PC-9 (cell line): ENCODE results near the gene FKBP1A. TPM values are rescaled to one million over a fixed set of nuclear protein-coding genes. Genes with fewer than 3 reads are reported as not detected.
A peak's percentile ranks its signal among the peaks of the same experiment; 100 is the strongest.

Experiments
- BruUV-seq: library from RNA; stranded (reverse); fragments of 400-500 nt; replicated peaks from 2 replicates; lab custom pipeline; 2021; lab: Mats Ljungman, UMichigan
- CTCF ChIA-PET: fragments of 300-600 bp; sonication (Branson Sonifier 250); formaldehyde crosslinking; loops from one replicate; lab custom pipeline; 2022; ENCODE audit warnings: antibody characterized with exemption; lab: Charles Lee
- POLR2A ChIA-PET: fragments of 300-600 bp; sonication (Branson Sonifier 250); formaldehyde crosslinking; loops from one replicate; lab custom pipeline; 2022; ENCODE audit warnings: antibody characterized with exemption; ENCODE audit not compliant: unreplicated experiment; lab: Charles Lee
- DNase-seq, 2 experiments: peaks; one replicate each; pipeline versions ENCODE4 v3.0.0 to v3.0.0-alpha.2; 2015 to 2022; ENCODE audit warnings: mixed read lengths in 1 of 2
- H2AFZ ChIP-seq: fragments of 200-600 bp; sonication (generic); 2 replicates; pipeline ENCODE4 v1.8.1; 2017; ENCODE audit warnings: antibody characterized with exemption
- H3F3A ChIP-seq: fragments of 200-600 bp; sonication (generic); 2 replicates; pipeline ENCODE4 v1.8.1; 2017; ENCODE audit warnings: antibody characterized with exemption, mild to moderate bottlenecking, low read depth; ENCODE audit not compliant: insufficient read depth
- H3K27ac ChIP-seq: fragments of 200-600 bp; sonication (generic); 2 replicates; pipeline ENCODE4 v1.6.1; 2016; ENCODE audit warnings: mixed run types
- H3K27me3 ChIP-seq: fragments of 200-600 bp; sonication (generic); 2 replicates; pipeline ENCODE4 v1.6.1; 2016; ENCODE audit warnings: low read depth, mixed run types; ENCODE audit not compliant: insufficient read depth
- H3K36me3 ChIP-seq: fragments of 200-600 bp; sonication (generic); 2 replicates; pipeline ENCODE4 v1.6.1; 2016; ENCODE audit warnings: low read depth, mixed run types
- H3K4me1 ChIP-seq: fragments of 200-600 bp; sonication (generic); replicated peaks from 2 replicates; pipeline ENCODE4 v1.6.1; 2016; ENCODE audit warnings: mixed run types; ENCODE audit not compliant: insufficient read depth
- H3K4me2 ChIP-seq: fragments of 200-600 bp; sonication (generic); 2 replicates; pipeline ENCODE4 v1.6.1; 2017; ENCODE audit warnings: mixed run types
- H3K4me3 ChIP-seq: fragments of 200-600 bp; sonication (generic); 2 replicates; pipeline ENCODE4 v1.6.1; 2016; ENCODE audit warnings: mixed run types
- H3K79me2 ChIP-seq: fragments of 200-600 bp; sonication (generic); 2 replicates; pipeline ENCODE4 v1.6.1; 2017; ENCODE audit warnings: low read depth, mixed run types
- H3K9me2 ChIP-seq: fragments of 200-600 bp; sonication (generic); 2 replicates; pipeline ENCODE4 v1.8.1; 2017; ENCODE audit warnings: mild to moderate bottlenecking; ENCODE audit not compliant: insufficient read depth
- H3K9me3 ChIP-seq: fragments of 200-600 bp; sonication (generic); 2 replicates; pipeline ENCODE4 v1.8.1; 2016; ENCODE audit warnings: low read depth; ENCODE audit not compliant: insufficient read depth
- H4K20me1 ChIP-seq: fragments of 200-600 bp; sonication (generic); 2 replicates; pipeline ENCODE4 v1.8.1; 2017; ENCODE audit not compliant: insufficient read depth
- EZH2 ChIP-seq: fragments of 200-600 bp; sonication (generic); IDR thresholded peaks from 2 replicates; pipeline ENCODE4 v1.8.0; 2017; ENCODE audit warnings: antibody characterized with exemption, low read depth
- intact Hi-C: fragments of 100-400 bp; cut with micrococcal nuclease; formaldehyde crosslinking; loops from one replicate; pipeline ENCODE4 v1.10.0; 2022; ENCODE audit not compliant: unreplicated experiment
- total RNA-seq: library from RNA; stranded (reverse); gene quantifications from 2 replicates; pipeline ENCODE4 v1.2.3, GENCODE V29; 2021
- TF ChIP-seq, protein P1 (sequence below): fragments of 200-600 bp; sonication (generic); conservative IDR thresholded peaks from 2 replicates; pipeline ENCODE4 v1.6.1; 2017; ENCODE audit warnings: mixed run types, antibody characterized with exemption, mild to moderate bottlenecking, moderate library complexity

FKBP1A gene
- total RNA-seq, 1 experiment from 2014 or later, result 320 TPM

DNA sequence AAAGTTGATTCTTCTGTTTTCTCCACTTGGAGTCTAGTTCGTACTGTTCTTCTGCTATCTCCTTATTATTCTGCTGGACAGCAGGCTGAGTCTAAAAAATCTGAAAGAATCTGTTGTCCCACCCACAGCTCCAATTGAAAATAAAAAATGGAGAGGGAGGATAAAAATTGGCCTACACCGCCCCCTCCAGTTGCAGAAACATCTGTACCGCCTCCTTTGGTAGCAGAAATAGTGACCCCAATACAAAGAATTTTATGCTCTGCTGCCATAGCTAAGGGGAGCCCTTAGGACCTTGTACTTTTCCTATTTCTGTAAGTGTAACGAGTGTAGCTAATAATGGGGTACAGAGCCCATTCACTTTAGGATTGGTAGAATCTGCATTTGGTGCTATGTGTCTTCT is 4.9 kb upstream of the FKBP1A start:
- no peak for TF ChIP-seq EZH2
- TF ChIP-seq, protein P1, sequence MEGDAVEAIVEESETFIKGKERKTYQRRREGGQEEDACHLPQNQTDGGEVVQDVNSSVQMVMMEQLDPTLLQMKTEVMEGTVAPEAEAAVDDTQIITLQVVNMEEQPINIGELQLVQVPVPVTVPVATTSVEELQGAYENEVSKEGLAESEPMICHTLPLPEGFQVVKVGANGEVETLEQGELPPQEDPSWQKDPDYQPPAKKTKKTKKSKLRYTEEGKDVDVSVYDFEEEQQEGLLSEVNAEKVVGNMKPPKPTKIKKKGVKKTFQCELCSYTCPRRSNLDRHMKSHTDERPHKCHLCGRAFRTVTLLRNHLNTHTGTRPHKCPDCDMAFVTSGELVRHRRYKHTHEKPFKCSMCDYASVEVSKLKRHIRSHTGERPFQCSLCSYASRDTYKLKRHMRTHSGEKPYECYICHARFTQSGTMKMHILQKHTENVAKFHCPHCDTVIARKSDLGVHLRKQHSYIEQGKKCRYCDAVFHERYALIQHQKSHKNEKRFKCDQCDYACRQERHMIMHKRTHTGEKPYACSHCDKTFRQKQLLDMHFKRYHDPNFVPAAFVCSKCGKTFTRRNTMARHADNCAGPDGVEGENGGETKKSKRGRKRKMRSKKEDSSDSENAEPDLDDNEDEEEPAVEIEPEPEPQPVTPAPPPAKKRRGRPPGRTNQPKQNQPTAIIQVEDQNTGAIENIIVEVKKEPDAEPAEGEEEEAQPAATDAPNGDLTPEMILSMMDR, result no peak
- H3K4me3 ChIP-seq, result no peak overlapping the region
- H3K4me2 ChIP-seq, result no peak overlapping the region
- ChIA-PET POLR2A (no interaction called here), CTCF (no interaction called here)
- BruUV-seq, result no TSS peak
- peaks cover 5% of the 10 kb centered on the region; the same call in 1 of the 2 replicates for H3K79me2 ChIP-seq
- H3K9me2 ChIP-seq, result no peaks in the 10 kb centered on the region
- H3K9me3 ChIP-seq, result no peaks in the 10 kb centered on the region
- no peaks in the 10 kb centered on the region for H3K36me3 ChIP-seq
- DNase-seq, result no peak
- peaks cover 71% of the 10 kb centered on the region for H3K4me1 ChIP-seq
- H3K27ac ChIP-seq, result no peak overlapping the region
- intact Hi-C loops, result no loop called here
- H3K27me3 ChIP-seq, result no peaks in the 10 kb centered on the region
- no peak overlapping the region for H2AFZ ChIP-seq
- H4K20me1 ChIP-seq, result no peaks in the 10 kb centered on the region
- peaks cover 35% of the 10 kb centered on the region for H3F3A ChIP-seq

DNA sequence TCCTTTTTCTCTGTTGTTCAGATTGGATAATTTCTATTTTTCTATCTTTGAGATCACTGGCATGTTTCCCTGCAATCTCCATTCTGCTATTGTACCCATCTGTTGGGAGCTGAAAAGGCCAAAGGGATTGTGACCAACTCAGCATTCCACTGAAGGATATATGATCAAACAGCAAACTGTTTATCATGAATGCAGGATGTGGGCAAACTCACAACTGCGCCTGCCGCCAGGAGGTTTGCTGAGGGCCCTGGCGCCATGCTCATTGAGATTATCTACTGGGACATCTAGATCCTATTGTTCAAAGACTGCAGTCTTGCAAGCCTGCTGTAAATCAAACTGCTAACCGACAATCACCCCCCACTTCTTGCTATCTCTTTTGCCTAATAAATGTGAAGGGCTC is 3.8 kb upstream of the FKBP1A start:
- DNase-seq, result no peak
- H3K36me3 ChIP-seq, result no peaks in the 10 kb centered on the region
- no peaks in the 10 kb centered on the region for H3K9me2 ChIP-seq
- H3K4me2 ChIP-seq, result peak overlapping the region; percentile 9; the same call in 1 of the 2 replicates
- intact Hi-C loops, result no loop called here
- H2AFZ ChIP-seq, result no peak overlapping the region
- no peak for TF ChIP-seq EZH2
- TF ChIP-seq, protein P1, result no peak
- peaks cover 35% of the 10 kb centered on the region for H3F3A ChIP-seq
- no peak overlapping the region for H3K4me3 ChIP-seq
- no TSS peak for BruUV-seq
- peaks cover 5% of the 10 kb centered on the region; the same call in 1 of the 2 replicates for H4K20me1 ChIP-seq
- peaks cover 61% of the 10 kb centered on the region for H3K4me1 ChIP-seq
- CTCF ChIA-PET, result no interaction called here
- peaks cover 15% of the 10 kb centered on the region for H3K79me2 ChIP-seq
- H3K27ac ChIP-seq, result peak overlapping the region; percentile 19; the same call in 1 of the 2 replicates
- POLR2A ChIA-PET, result no interaction called here
- no peaks in the 10 kb centered on the region for H3K9me3 ChIP-seq
- no peaks in the 10 kb centered on the region for H3K27me3 ChIP-seq

DNA sequence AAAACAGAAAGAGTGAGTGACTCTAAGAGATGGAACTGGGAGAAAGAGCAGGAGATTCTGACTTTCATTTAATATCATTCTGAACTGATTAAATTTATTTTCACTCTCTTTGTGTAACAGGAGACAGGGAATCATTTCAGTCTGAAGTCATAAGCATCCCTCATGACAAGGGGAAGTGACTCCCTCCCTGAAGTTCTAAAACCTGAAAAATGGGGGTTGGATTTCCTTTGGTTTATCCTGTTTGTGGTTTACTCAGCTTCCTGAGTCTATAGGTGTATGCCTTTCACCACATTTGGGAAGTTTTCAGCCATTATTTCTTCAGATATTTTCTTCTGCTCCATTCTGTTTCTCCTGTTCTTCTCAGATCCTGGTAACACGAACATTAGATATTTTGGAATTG is 3.4 kb upstream of the FKBP1A start:
- H3K9me3 ChIP-seq, result no peaks in the 10 kb centered on the region
- no peak for TF ChIP-seq EZH2
- TF ChIP-seq, protein P1, result no peak
- no peak for DNase-seq
- no TSS peak for BruUV-seq
- no peaks in the 10 kb centered on the region for H3K36me3 ChIP-seq
- H3K4me1 ChIP-seq, result peaks cover 60% of the 10 kb centered on the region
- H2AFZ ChIP-seq, result 0 out of 2 replicates have a peak overlapping the region, but pooled peaks have one; percentile 7
- ChIA-PET CTCF (no interaction called here), POLR2A (no interaction called here)
- peaks cover 31% of the 10 kb centered on the region for H3F3A ChIP-seq
- peak overlapping the region; percentile 19; the same call in 1 of the 2 replicates for H3K27ac ChIP-seq
- intact Hi-C loops, result no loop called here
- H3K4me2 ChIP-seq, result peak overlapping the region; percentile 9; the same call in 1 of the 2 replicates
- no peak overlapping the region for H3K4me3 ChIP-seq
- H4K20me1 ChIP-seq, result peaks cover 9% of the 10 kb centered on the region
- H3K79me2 ChIP-seq, result peaks cover 19% of the 10 kb centered on the region
- H3K9me2 ChIP-seq, result no peaks in the 10 kb centered on the region
- H3K27me3 ChIP-seq, result no peaks in the 10 kb centered on the region
